ENCODE measurements around the gene GAS5. TPM values are rescaled to one million over a fixed set of nuclear protein-coding genes. Genes with fewer than 3 reads are reported as not detected.

The GAS5 gene
- total and polyA plus RNA-seq, 2 of the 8 experiments (the other 6 are each of a cell fraction or from before 2014, with no cell fraction given): 799 to 1,238 TPM

DNA sequence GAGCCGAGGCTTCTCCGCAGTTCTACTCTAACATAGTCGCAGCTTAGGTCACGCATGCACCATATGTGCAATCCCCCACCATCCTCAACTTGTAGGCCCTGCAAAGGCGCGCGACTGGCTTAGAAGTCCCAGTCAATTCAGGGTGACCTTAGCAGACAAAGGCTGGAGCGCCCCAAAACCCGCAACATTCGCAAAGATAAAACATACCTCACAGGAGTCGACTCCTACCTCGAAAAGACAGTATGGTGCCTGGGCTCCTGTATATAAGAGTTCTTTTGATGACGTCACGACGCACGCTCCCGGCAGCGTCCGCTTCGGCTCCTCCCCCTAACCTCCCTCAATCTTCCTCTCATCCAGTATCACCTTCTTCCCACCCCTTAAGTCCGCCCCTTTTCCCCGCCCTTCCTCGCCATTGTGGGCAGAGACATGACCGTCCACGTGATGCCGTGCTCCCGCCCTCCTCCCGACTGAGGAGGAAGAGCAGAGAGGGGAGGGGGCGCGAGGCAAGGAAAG, at the start of gene GAS5 (continued):
- TF ChIP-seq, protein P1, sequence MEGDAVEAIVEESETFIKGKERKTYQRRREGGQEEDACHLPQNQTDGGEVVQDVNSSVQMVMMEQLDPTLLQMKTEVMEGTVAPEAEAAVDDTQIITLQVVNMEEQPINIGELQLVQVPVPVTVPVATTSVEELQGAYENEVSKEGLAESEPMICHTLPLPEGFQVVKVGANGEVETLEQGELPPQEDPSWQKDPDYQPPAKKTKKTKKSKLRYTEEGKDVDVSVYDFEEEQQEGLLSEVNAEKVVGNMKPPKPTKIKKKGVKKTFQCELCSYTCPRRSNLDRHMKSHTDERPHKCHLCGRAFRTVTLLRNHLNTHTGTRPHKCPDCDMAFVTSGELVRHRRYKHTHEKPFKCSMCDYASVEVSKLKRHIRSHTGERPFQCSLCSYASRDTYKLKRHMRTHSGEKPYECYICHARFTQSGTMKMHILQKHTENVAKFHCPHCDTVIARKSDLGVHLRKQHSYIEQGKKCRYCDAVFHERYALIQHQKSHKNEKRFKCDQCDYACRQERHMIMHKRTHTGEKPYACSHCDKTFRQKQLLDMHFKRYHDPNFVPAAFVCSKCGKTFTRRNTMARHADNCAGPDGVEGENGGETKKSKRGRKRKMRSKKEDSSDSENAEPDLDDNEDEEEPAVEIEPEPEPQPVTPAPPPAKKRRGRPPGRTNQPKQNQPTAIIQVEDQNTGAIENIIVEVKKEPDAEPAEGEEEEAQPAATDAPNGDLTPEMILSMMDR (IDR thresholded peaks at IDR 0.05; ENCODE audit: control extremely low read depth in 1 of 3, insufficient read depth in 1 of 3, low read depth in 1 of 3, low read length in 3 of 3): no peak
- no peak for TF ChIP-seq CTBP2 (IDR thresholded peaks at IDR 0.05; ENCODE audit: borderline replicate concordance, insufficient read depth, insufficient read length, low read length)
- TF ChIP-seq, protein P2, sequence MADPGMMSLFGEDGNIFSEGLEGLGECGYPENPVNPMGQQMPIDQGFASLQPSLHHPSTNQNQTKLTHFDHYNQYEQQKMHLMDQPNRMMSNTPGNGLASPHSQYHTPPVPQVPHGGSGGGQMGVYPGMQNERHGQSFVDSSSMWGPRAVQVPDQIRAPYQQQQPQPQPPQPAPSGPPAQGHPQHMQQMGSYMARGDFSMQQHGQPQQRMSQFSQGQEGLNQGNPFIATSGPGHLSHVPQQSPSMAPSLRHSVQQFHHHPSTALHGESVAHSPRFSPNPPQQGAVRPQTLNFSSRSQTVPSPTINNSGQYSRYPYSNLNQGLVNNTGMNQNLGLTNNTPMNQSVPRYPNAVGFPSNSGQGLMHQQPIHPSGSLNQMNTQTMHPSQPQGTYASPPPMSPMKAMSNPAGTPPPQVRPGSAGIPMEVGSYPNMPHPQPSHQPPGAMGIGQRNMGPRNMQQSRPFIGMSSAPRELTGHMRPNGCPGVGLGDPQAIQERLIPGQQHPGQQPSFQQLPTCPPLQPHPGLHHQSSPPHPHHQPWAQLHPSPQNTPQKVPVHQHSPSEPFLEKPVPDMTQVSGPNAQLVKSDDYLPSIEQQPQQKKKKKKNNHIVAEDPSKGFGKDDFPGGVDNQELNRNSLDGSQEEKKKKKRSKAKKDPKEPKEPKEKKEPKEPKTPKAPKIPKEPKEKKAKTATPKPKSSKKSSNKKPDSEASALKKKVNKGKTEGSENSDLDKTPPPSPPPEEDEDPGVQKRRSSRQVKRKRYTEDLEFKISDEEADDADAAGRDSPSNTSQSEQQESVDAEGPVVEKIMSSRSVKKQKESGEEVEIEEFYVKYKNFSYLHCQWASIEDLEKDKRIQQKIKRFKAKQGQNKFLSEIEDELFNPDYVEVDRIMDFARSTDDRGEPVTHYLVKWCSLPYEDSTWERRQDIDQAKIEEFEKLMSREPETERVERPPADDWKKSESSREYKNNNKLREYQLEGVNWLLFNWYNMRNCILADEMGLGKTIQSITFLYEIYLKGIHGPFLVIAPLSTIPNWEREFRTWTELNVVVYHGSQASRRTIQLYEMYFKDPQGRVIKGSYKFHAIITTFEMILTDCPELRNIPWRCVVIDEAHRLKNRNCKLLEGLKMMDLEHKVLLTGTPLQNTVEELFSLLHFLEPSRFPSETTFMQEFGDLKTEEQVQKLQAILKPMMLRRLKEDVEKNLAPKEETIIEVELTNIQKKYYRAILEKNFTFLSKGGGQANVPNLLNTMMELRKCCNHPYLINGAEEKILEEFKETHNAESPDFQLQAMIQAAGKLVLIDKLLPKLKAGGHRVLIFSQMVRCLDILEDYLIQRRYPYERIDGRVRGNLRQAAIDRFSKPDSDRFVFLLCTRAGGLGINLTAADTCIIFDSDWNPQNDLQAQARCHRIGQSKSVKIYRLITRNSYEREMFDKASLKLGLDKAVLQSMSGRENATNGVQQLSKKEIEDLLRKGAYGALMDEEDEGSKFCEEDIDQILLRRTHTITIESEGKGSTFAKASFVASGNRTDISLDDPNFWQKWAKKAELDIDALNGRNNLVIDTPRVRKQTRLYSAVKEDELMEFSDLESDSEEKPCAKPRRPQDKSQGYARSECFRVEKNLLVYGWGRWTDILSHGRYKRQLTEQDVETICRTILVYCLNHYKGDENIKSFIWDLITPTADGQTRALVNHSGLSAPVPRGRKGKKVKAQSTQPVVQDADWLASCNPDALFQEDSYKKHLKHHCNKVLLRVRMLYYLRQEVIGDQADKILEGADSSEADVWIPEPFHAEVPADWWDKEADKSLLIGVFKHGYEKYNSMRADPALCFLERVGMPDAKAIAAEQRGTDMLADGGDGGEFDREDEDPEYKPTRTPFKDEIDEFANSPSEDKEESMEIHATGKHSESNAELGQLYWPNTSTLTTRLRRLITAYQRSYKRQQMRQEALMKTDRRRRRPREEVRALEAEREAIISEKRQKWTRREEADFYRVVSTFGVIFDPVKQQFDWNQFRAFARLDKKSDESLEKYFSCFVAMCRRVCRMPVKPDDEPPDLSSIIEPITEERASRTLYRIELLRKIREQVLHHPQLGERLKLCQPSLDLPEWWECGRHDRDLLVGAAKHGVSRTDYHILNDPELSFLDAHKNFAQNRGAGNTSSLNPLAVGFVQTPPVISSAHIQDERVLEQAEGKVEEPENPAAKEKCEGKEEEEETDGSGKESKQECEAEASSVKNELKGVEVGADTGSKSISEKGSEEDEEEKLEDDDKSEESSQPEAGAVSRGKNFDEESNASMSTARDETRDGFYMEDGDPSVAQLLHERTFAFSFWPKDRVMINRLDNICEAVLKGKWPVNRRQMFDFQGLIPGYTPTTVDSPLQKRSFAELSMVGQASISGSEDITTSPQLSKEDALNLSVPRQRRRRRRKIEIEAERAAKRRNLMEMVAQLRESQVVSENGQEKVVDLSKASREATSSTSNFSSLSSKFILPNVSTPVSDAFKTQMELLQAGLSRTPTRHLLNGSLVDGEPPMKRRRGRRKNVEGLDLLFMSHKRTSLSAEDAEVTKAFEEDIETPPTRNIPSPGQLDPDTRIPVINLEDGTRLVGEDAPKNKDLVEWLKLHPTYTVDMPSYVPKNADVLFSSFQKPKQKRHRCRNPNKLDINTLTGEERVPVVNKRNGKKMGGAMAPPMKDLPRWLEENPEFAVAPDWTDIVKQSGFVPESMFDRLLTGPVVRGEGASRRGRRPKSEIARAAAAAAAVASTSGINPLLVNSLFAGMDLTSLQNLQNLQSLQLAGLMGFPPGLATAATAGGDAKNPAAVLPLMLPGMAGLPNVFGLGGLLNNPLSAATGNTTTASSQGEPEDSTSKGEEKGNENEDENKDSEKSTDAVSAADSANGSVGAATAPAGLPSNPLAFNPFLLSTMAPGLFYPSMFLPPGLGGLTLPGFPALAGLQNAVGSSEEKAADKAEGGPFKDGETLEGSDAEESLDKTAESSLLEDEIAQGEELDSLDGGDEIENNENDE (IDR thresholded peaks at IDR 0.05; ENCODE audit: insufficient replicate concordance, low read length): no peak
- peak; percentile 83 for TF ChIP-seq SP4 (IDR thresholded peaks at IDR 0.05; ENCODE audit: low read length)
- TF ChIP-seq, protein P3, sequence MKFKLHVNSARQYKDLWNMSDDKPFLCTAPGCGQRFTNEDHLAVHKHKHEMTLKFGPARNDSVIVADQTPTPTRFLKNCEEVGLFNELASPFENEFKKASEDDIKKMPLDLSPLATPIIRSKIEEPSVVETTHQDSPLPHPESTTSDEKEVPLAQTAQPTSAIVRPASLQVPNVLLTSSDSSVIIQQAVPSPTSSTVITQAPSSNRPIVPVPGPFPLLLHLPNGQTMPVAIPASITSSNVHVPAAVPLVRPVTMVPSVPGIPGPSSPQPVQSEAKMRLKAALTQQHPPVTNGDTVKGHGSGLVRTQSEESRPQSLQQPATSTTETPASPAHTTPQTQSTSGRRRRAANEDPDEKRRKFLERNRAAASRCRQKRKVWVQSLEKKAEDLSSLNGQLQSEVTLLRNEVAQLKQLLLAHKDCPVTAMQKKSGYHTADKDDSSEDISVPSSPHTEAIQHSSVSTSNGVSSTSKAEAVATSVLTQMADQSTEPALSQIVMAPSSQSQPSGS (IDR thresholded peaks at IDR 0.05; ENCODE audit: low read length): peak; percentile 92
